Measurements from ENCODE around the gene SEPTIN2.

DNA sequence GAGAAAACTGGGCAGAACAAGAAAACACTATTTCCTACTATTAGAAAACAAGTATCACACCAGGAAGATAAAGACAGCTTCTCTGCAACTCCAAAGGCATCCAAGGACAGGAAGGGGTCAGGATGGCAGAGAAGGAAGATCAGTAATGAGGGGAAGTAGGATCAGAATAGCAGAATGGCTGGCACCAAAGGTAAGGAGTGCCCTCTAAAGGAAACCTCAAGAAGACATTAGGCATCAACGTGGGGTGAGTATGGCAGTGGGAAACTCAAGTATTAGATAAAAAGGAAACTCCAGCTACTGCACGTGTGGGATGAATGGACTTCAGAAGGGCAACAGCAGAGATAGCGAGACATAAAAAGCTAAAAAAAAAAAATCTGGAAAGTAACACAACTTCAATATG, 26.1 kb upstream of the SEPTIN2 start:
- TF ChIP-seq, protein P1, sequence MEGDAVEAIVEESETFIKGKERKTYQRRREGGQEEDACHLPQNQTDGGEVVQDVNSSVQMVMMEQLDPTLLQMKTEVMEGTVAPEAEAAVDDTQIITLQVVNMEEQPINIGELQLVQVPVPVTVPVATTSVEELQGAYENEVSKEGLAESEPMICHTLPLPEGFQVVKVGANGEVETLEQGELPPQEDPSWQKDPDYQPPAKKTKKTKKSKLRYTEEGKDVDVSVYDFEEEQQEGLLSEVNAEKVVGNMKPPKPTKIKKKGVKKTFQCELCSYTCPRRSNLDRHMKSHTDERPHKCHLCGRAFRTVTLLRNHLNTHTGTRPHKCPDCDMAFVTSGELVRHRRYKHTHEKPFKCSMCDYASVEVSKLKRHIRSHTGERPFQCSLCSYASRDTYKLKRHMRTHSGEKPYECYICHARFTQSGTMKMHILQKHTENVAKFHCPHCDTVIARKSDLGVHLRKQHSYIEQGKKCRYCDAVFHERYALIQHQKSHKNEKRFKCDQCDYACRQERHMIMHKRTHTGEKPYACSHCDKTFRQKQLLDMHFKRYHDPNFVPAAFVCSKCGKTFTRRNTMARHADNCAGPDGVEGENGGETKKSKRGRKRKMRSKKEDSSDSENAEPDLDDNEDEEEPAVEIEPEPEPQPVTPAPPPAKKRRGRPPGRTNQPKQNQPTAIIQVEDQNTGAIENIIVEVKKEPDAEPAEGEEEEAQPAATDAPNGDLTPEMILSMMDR (conservative IDR thresholded peaks at IDR 0.05; ENCODE audit: low read depth, low read length), result 0 out of 2 replicates have a peak, but pooled peaks have one; percentile 18
- no peak for TF ChIP-seq EZH2 (IDR thresholded peaks at IDR 0.05; ENCODE audit: borderline replicate concordance, low read depth, low read length, poor library complexity, severe bottlenecking)

Measured in A673 (cell line).